ENCODE results near the gene DTX3L.

Gene DTX3L

GRCh38 chr3:122535964-122536631, 28.0 kb upstream of the DTX3L start:
- Histone ChIP-seq H3K27me3 (ENCODE audit: control insufficient read depth in 1 of 2, insufficient read depth in 2 of 2, low read length in 2 of 2) (no peaks in the 10 kb centered on the region), H3K4me1 (ENCODE audit: control insufficient read depth in 1 of 2, insufficient read depth in 2 of 2, low read length in 2 of 2) (no peaks in the 10 kb centered on the region), H3K9ac (ENCODE audit: low read depth in 1 of 2, low read length in 2 of 2) (no peak overlapping the region), H3K36me3 (ENCODE audit: control insufficient read depth in 1 of 2, insufficient read depth in 2 of 2, low read length in 2 of 2) (peaks cover 47 to 75% of the 10 kb centered on the region in 2 donors), H3K4me3 (ENCODE audit: low read depth in 1 of 2, low read length in 2 of 2) (no peak overlapping the region), H3K9me3 (ENCODE audit: control insufficient read depth in 1 of 2, low read length in 2 of 2) (no peaks in the 10 kb centered on the region), H3K27ac (ENCODE audit: low read depth, low read length) (no peak overlapping the region)

- no peak overlapping the region for H3K9ac ChIP-seq (ENCODE audit: low read depth in 1 of 2, low read length in 2 of 2)
- peaks cover 49 to 77% of the 10 kb centered on the region in 2 donors for H3K36me3 ChIP-seq (ENCODE audit: control insufficient read depth in 1 of 2, insufficient read depth in 2 of 2, low read length in 2 of 2)
- no peaks in the 10 kb centered on the region for H3K4me1 ChIP-seq (ENCODE audit: control insufficient read depth in 1 of 2, insufficient read depth in 2 of 2, low read length in 2 of 2)
- H3K27ac ChIP-seq (ENCODE audit: low read depth, low read length), result no peak overlapping the region
- no peaks in the 10 kb centered on the region for H3K9me3 ChIP-seq (ENCODE audit: control insufficient read depth in 1 of 2, low read length in 2 of 2)
- H3K4me3 ChIP-seq (ENCODE audit: low read depth in 1 of 2, low read length in 2 of 2), result no peak overlapping the region
- H3K27me3 ChIP-seq (ENCODE audit: control insufficient read depth in 1 of 2, insufficient read depth in 2 of 2, low read length in 2 of 2), result no peaks in the 10 kb centered on the region
Measured at GRCh38 chr3:122536632-122537001, 27.5 kb upstream of the DTX3L start.

GRCh38 chr3:122538956-122539490, 25.1 kb upstream of the DTX3L start:
- Histone ChIP-seq H3K27ac (ENCODE audit: low read depth, low read length) (no peak overlapping the region), H3K36me3 (ENCODE audit: control insufficient read depth in 1 of 2, insufficient read depth in 2 of 2, low read length in 2 of 2) (peaks cover 28 to 58% of the 10 kb centered on the region in 2 donors), H3K9ac (ENCODE audit: low read depth in 1 of 2, low read length in 2 of 2) (no peak overlapping the region), H3K4me1 (ENCODE audit: control insufficient read depth in 1 of 2, insufficient read depth in 2 of 2, low read length in 2 of 2) (no peaks in the 10 kb centered on the region), H3K9me3 (ENCODE audit: control insufficient read depth in 1 of 2, low read length in 2 of 2) (no peaks in the 10 kb centered on the region), H3K4me3 (ENCODE audit: low read depth in 1 of 2, low read length in 2 of 2) (no peak overlapping the region), H3K27me3 (ENCODE audit: control insufficient read depth in 1 of 2, insufficient read depth in 2 of 2, low read length in 2 of 2) (no peaks in the 10 kb centered on the region)

- no peaks in the 10 kb centered on the region for H3K4me1 ChIP-seq (ENCODE audit: control insufficient read depth in 1 of 2, insufficient read depth in 2 of 2, low read length in 2 of 2)
- no peak overlapping the region for H3K9ac ChIP-seq (ENCODE audit: low read depth in 1 of 2, low read length in 2 of 2)
- H3K36me3 ChIP-seq (ENCODE audit: control insufficient read depth in 1 of 2, insufficient read depth in 2 of 2, low read length in 2 of 2), result peaks cover 22 to 66% of the 10 kb centered on the region in 2 donors
- no peaks in the 10 kb centered on the region for H3K9me3 ChIP-seq (ENCODE audit: control insufficient read depth in 1 of 2, low read length in 2 of 2)
- no peaks in the 10 kb centered on the region for H3K27me3 ChIP-seq (ENCODE audit: control insufficient read depth in 1 of 2, insufficient read depth in 2 of 2, low read length in 2 of 2)
- no peak overlapping the region for H3K4me3 ChIP-seq (ENCODE audit: low read depth in 1 of 2, low read length in 2 of 2)
- no peak overlapping the region for H3K27ac ChIP-seq (ENCODE audit: low read depth, low read length)
Measured at GRCh38 chr3:122546151-122546550, 18.0 kb upstream of the DTX3L start.

- H3K27ac ChIP-seq (ENCODE audit: low read depth, low read length), result no peak overlapping the region
- H3K4me1 ChIP-seq (ENCODE audit: control insufficient read depth in 1 of 2, insufficient read depth in 2 of 2, low read length in 2 of 2), result no peaks in the 10 kb centered on the region
- peaks cover 31 to 79% of the 10 kb centered on the region in 2 donors for H3K36me3 ChIP-seq (ENCODE audit: control insufficient read depth in 1 of 2, insufficient read depth in 2 of 2, low read length in 2 of 2)
- H3K27me3 ChIP-seq (ENCODE audit: control insufficient read depth in 1 of 2, insufficient read depth in 2 of 2, low read length in 2 of 2), result no peaks in the 10 kb centered on the region
- no peak overlapping the region for H3K4me3 ChIP-seq (ENCODE audit: low read depth in 1 of 2, low read length in 2 of 2)
- H3K9me3 ChIP-seq (ENCODE audit: control insufficient read depth in 1 of 2, low read length in 2 of 2), result no peaks in the 10 kb centered on the region
- H3K9ac ChIP-seq (ENCODE audit: low read depth in 1 of 2, low read length in 2 of 2), result no peak overlapping the region
Measured at GRCh38 chr3:122548076-122548475, 16.1 kb upstream of the DTX3L start.

GRCh38 chr3:122548619-122549018, 15.5 kb upstream of the DTX3L start:
- Histone ChIP-seq H3K4me1 (ENCODE audit: control insufficient read depth in 1 of 2, insufficient read depth in 2 of 2, low read length in 2 of 2) (no peaks in the 10 kb centered on the region), H3K4me3 (ENCODE audit: low read depth in 1 of 2, low read length in 2 of 2) (no peak overlapping the region), H3K36me3 (ENCODE audit: control insufficient read depth in 1 of 2, insufficient read depth in 2 of 2, low read length in 2 of 2) (peaks cover 36 to 83% of the 10 kb centered on the region in 2 donors), H3K9ac (ENCODE audit: low read depth in 1 of 2, low read length in 2 of 2) (no peak overlapping the region), H3K27me3 (ENCODE audit: control insufficient read depth in 1 of 2, insufficient read depth in 2 of 2, low read length in 2 of 2) (no peaks in the 10 kb centered on the region), H3K27ac (ENCODE audit: low read depth, low read length) (no peak overlapping the region), H3K9me3 (ENCODE audit: control insufficient read depth in 1 of 2, low read length in 2 of 2) (no peaks in the 10 kb centered on the region)

- Histone ChIP-seq H3K36me3 (ENCODE audit: control insufficient read depth in 1 of 2, insufficient read depth in 2 of 2, low read length in 2 of 2) (peaks cover 50 to 84% of the 10 kb centered on the region in 2 donors), H3K4me3 (ENCODE audit: low read depth in 1 of 2, low read length in 2 of 2) (no peak overlapping the region), H3K9me3 (ENCODE audit: control insufficient read depth in 1 of 2, low read length in 2 of 2) (no peaks in the 10 kb centered on the region), H3K4me1 (ENCODE audit: control insufficient read depth in 1 of 2, insufficient read depth in 2 of 2, low read length in 2 of 2) (no peaks in the 10 kb centered on the region), H3K27ac (ENCODE audit: low read depth, low read length) (no peak overlapping the region), H3K27me3 (ENCODE audit: control insufficient read depth in 1 of 2, insufficient read depth in 2 of 2, low read length in 2 of 2) (no peaks in the 10 kb centered on the region), H3K9ac (ENCODE audit: low read depth in 1 of 2, low read length in 2 of 2) (no peak overlapping the region)
Measured at GRCh38 chr3:122553171-122553570, 11.0 kb upstream of the DTX3L start.

- Histone ChIP-seq H3K4me1 (ENCODE audit: control insufficient read depth in 1 of 2, insufficient read depth in 2 of 2, low read length in 2 of 2) (no peaks in the 10 kb centered on the region), H3K27ac (ENCODE audit: low read depth, low read length) (no peak overlapping the region), H3K36me3 (ENCODE audit: control insufficient read depth in 1 of 2, insufficient read depth in 2 of 2, low read length in 2 of 2) (peaks cover 50 to 79% of the 10 kb centered on the region in 2 donors)
Measured at GRCh38 chr3:122555275-122556071, 8.7 kb upstream of the DTX3L start.

GRCh38 chr3:122557356-122557755, 6.8 kb upstream of the DTX3L start:
- H3K36me3 ChIP-seq (ENCODE audit: control insufficient read depth in 1 of 2, insufficient read depth in 2 of 2, low read length in 2 of 2), result peaks cover 38 to 62% of the 10 kb centered on the region in 2 donors
- no peak overlapping the region for H3K27ac ChIP-seq (ENCODE audit: low read depth, low read length)

More at GRCh38 chr3:122555275-122556071, 8.7 kb upstream of the DTX3L start:
- Histone ChIP-seq H3K4me3 (ENCODE audit: low read depth in 1 of 2, low read length in 2 of 2) (no peak overlapping the region), H3K9ac (ENCODE audit: low read depth in 1 of 2, low read length in 2 of 2) (no peak overlapping the region), H3K9me3 (ENCODE audit: control insufficient read depth in 1 of 2, low read length in 2 of 2) (no peaks in the 10 kb centered on the region), H3K27me3 (ENCODE audit: control insufficient read depth in 1 of 2, insufficient read depth in 2 of 2, low read length in 2 of 2) (no peaks in the 10 kb centered on the region)

GRCh38 chr3:122558605-122559004, 5.5 kb upstream of the DTX3L start:
- no peak overlapping the region for H3K9ac ChIP-seq (ENCODE audit: low read depth in 1 of 2, low read length in 2 of 2)
- H3K27me3 ChIP-seq (ENCODE audit: control insufficient read depth in 1 of 2, insufficient read depth in 2 of 2, low read length in 2 of 2), result no peaks in the 10 kb centered on the region
- H3K9me3 ChIP-seq (ENCODE audit: control insufficient read depth in 1 of 2, low read length in 2 of 2), result no peaks in the 10 kb centered on the region
- H3K4me1 ChIP-seq (ENCODE audit: control insufficient read depth in 1 of 2, insufficient read depth in 2 of 2, low read length in 2 of 2), result peaks cover 9 to 10% of the 10 kb centered on the region in 2 donors
- H3K36me3 ChIP-seq (ENCODE audit: control insufficient read depth in 1 of 2, insufficient read depth in 2 of 2, low read length in 2 of 2), result peaks cover 27 to 55% of the 10 kb centered on the region in 2 donors
- H3K4me3 ChIP-seq (ENCODE audit: low read depth in 1 of 2, low read length in 2 of 2), result no peak overlapping the region
- H3K27ac ChIP-seq (ENCODE audit: low read depth, low read length), result no peak overlapping the region

More at GRCh38 chr3:122557356-122557755, 6.8 kb upstream of the DTX3L start:
- H3K4me1 ChIP-seq (ENCODE audit: control insufficient read depth in 1 of 2, insufficient read depth in 2 of 2, low read length in 2 of 2), result peaks cover 0 to under 1% of the 10 kb centered on the region in 2 donors
- no peak overlapping the region for H3K4me3 ChIP-seq (ENCODE audit: low read depth in 1 of 2, low read length in 2 of 2)
- H3K27me3 ChIP-seq (ENCODE audit: control insufficient read depth in 1 of 2, insufficient read depth in 2 of 2, low read length in 2 of 2), result no peaks in the 10 kb centered on the region
- no peaks in the 10 kb centered on the region for H3K9me3 ChIP-seq (ENCODE audit: control insufficient read depth in 1 of 2, low read length in 2 of 2)
- no peak overlapping the region for H3K9ac ChIP-seq (ENCODE audit: low read depth in 1 of 2, low read length in 2 of 2)

Data from duodenal mucosa (tissue), 2 donors.